Measurements from ENCODE around the gene XPR1. TPM values are rescaled to one million over a fixed set of nuclear protein-coding genes. Genes with fewer than 3 reads are reported as not detected.

Gene XPR1
- total and polyA plus RNA-seq, 10 of the 15 experiments (the other 5 are each of a cell fraction or from before 2014, with no cell fraction given) = 1.1 to 33.9 (median 11.3) TPM

DNA sequence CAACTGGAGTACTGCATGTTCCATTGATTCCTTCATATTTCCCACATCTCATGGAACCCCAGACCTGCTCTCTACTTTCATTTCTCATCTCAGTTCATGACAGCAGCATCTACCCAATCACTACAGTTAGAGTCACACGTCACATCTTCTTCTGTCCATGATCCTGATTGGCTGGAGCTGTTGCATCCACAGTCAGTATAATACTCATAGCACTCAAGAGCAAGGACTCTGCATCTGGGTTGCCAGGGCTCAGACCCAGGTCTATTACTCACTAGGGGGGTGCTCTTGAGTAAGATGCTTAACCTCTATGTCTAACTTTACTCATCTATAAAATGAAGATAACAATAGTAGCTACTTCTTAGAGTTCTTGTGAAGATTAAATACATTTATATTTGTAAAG, 4.4 kb upstream of the XPR1 start:
- BruUV-seq (replicated peaks) = no TSS peak
- no peak overlapping the region for H3K27ac ChIP-seq (ENCODE audit: control insufficient read depth, insufficient read depth)
- ChIA-PET CTCF (interaction anchor here (1.0 to 1.4 kb wide), 2 partner anchors 10 to 26 kb away, joined by 3 to 4 read pairs; no protein-coding TSS in a partner anchor), SMC1A (ENCODE audit: uncharacterized antibody, unreplicated experiment) (interaction anchor here (1.8 to 2.8 kb wide), 2 partner anchors 13 to 235 kb away, joined by 4 to 15 read pairs; no protein-coding TSS in a partner anchor), RAD21 (ENCODE audit: unreplicated experiment) (interaction anchor here (1.2 kb wide), 1 partner anchor 234 kb away, joined by 3 read pairs; no protein-coding TSS in a partner anchor), POLR2A (no interaction called here)
- TF ChIP-seq, protein P1, sequence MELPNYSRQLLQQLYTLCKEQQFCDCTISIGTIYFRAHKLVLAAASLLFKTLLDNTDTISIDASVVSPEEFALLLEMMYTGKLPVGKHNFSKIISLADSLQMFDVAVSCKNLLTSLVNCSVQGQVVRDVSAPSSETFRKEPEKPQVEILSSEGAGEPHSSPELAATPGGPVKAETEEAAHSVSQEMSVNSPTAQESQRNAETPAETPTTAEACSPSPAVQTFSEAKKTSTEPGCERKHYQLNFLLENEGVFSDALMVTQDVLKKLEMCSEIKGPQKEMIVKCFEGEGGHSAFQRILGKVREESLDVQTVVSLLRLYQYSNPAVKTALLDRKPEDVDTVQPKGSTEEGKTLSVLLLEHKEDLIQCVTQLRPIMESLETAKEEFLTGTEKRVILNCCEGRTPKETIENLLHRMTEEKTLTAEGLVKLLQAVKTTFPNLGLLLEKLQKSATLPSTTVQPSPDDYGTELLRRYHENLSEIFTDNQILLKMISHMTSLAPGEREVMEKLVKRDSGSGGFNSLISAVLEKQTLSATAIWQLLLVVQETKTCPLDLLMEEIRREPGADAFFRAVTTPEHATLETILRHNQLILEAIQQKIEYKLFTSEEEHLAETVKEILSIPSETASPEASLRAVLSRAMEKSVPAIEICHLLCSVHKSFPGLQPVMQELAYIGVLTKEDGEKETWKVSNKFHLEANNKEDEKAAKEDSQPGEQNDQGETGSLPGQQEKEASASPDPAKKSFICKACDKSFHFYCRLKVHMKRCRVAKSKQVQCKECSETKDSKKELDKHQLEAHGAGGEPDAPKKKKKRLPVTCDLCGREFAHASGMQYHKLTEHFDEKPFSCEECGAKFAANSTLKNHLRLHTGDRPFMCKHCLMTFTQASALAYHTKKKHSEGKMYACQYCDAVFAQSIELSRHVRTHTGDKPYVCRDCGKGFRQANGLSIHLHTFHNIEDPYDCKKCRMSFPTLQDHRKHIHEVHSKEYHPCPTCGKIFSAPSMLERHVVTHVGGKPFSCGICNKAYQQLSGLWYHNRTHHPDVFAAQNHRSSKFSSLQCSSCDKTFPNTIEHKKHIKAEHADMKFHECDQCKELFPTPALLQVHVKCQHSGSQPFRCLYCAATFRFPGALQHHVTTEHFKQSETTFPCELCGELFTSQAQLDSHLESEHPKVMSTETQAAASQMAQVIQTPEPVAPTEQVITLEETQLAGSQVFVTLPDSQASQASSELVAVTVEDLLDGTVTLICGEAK (IDR thresholded peaks at IDR 0.05; ENCODE audit: borderline replicate concordance) = no peak
- TF ChIP-seq CHD4 (IDR thresholded peaks at IDR 0.05) = no peak
- no peak for TF ChIP-seq MTA3 (IDR thresholded peaks at IDR 0.05; ENCODE audit: borderline replicate concordance, low read length)
- no peaks in the 10 kb centered on the region for H3K9me3 ChIP-seq (replicated peaks; ENCODE audit: control insufficient read depth, insufficient read depth, low read length)
- FAIRE-seq (no peak), DNase-seq (ENCODE audit: low read depth, low spot score) (no peak), ATAC-seq (no peak)
- no peaks in the 10 kb centered on the region for H3K36me3 ChIP-seq (ENCODE audit: control insufficient read depth in 2 of 2, insufficient read depth in 2 of 2, low read length in 1 of 2)
- H3K9ac ChIP-seq (ENCODE audit: control insufficient read depth, insufficient read depth, low read length) = no peak overlapping the region
- H3K79me2 ChIP-seq (ENCODE audit: control insufficient read depth, insufficient read depth, low read length) = 0 out of 2 replicates have a peak, but pooled peaks cover under 1% of the 10 kb centered on the region
- H3K4me2 ChIP-seq (ENCODE audit: control insufficient read depth, insufficient read depth) = no peak overlapping the region
- no peaks in the 10 kb centered on the region for H4K20me1 ChIP-seq (ENCODE audit: control insufficient read depth, insufficient read depth)
- H2AFZ ChIP-seq (ENCODE audit: control insufficient read depth, low read depth, low read length) = no peak overlapping the region
- H3K4me1 ChIP-seq (ENCODE audit: control insufficient read depth, insufficient read depth, low read length) = peaks cover 8% of the 10 kb centered on the region
- WGBS (ENCODE audit: insufficient coverage, insufficient replicate concordance, low lambda C conversion rate, missing lambda C conversion rate) = 0% methylated on average over 1 of the region's 1 CpG
- in situ Hi-C loops (cut with MboI) = loop anchor here (25.0 kb wide), 1 partner anchor 535 kb away; no protein-coding TSS in a partner anchor
- intact Hi-C loops (cut with micrococcal nuclease; ENCODE audit: unreplicated experiment) = no loop called here
- no peaks in the 10 kb centered on the region for H3K27me3 ChIP-seq (replicated peaks in 1 of 2; ENCODE audit: control insufficient read depth in 2 of 2, insufficient read depth in 2 of 2, low read length in 1 of 2)
- no peak overlapping the region for H3K4me3 ChIP-seq
